K562 (cell line): ENCODE measurements around the gene ZNF512B. TPM values are rescaled to one million over a fixed set of nuclear protein-coding genes. Genes with fewer than 3 reads are reported as not detected.

Source experiments
- CBX1 ChIP-seq: sonication (generic); IDR thresholded peaks from 2 replicates; pipeline ENCODE4 v1.6.1; 2016; ENCODE audit warnings: antibody characterized with exemption, low read depth, mild to moderate bottlenecking
- DNMT1 ChIP-seq: fragments of 450-650 bp; IDR thresholded peaks from 2 replicates; pipeline ENCODE4 v1.6.1; 2016; ENCODE audit warnings: antibody characterized with exemption, mild to moderate bottlenecking
- RBM39 ChIP-seq: fragments of 200-400 bp; formaldehyde crosslinking; optimal IDR thresholded peaks from 2 replicates; pipeline ENCODE3; 2018; ENCODE audit warnings: low read depth, low read length
- RERE ChIP-seq: sonication (generic); formaldehyde crosslinking; IDR thresholded peaks from 2 replicates; pipeline ENCODE4 v1.8.0; 2023; ENCODE audit warnings: missing genetic modification reagents, mild to moderate bottlenecking, borderline replicate concordance
- ZNF75A ChIP-seq: fragments of 450-650 bp; formaldehyde crosslinking; IDR thresholded peaks from 2 replicates; pipeline ENCODE4 v1.4.0; 2020; ENCODE audit warnings: mild to moderate bottlenecking
- polyA plus RNA-seq, 8 experiments: library from polyadenylated mRNA; depleted of rRNA in 4 of 8; stranded (reverse) in 5 of 8; unstranded in 3 of 8; fragments of >200 nt; fragmentation: Nextera tagmentation in 2 of 8; fragmentation: Illumina TruSeq in 1 of 8; extraction: Ambion mirVana in 2 of 8; extraction: Trizol in 1 of 8; gene quantifications; 2 replicates each; pipeline versions ENCODE4 v1.2.1 to v1.2.3, GENCODE V29; 2011 to 2014; ENCODE audit warnings: inconsistent platforms in 1 of 8, missing spikeins in 1 of 8
- total RNA-seq, 7 experiments: library from RNA; depleted of rRNA in 6 of 7; stranded (reverse); fragments of >200 nt in 6 of 7; fragmentation: Illumina TruSeq in 2 of 7; extraction: Trizol in 2 of 7; gene quantifications; 2 replicates each; pipeline versions ENCODE4 v1.2.1 to v1.2.3, GENCODE V29; 2011 to 2021; ENCODE audit warnings: low replicate concordance in 1 of 7

ZNF512B gene
- total and polyA plus RNA-seq, 9 of the 15 experiments (the other 6 are each of a cell fraction or from before 2014, with no cell fraction given) = 0.01 to 27.8 (median 8.2) TPM

GRCh38 chr20:63951398-63952209, 18.1 kb downstream of the ZNF512B start (continued):
- no peak for TF ChIP-seq RERE (CRISPR knock-in tag)
- TF ChIP-seq CBX1 = no peak
- TF ChIP-seq ZNF75A (CRISPR knock-in tag) = no peak
- no peak for TF ChIP-seq RBM39
- TF ChIP-seq DNMT1 = no peak
- TF ChIP-seq, all 486 proteins: peak for 0
